ENCODE results near the gene TMTC2.
"Not testable (repeated sequence)": the region's sequence is repeated elsewhere in the genome, so short reads cannot be mapped to it uniquely, and the experiment has no call there.

TMTC2 gene

DNA sequence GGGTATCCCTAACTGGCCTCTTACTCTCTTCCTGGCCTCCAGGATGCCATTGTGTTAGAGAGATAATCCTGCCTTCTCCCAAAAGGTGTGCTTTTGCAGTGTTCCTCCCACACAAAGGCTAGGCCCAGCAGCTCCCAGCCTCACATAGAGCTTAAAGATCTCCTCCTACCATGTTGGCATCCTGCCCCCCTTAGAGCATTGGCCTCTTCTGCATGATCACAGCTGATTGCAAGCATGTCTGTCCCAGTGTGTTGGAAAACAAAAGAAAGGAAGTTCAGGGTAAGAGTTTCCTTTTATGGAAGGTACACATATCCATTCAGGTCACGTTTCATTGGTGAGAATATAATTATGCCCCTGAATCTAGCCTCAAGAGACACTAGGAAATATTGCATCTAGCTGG is 405.4 kb downstream of the TMTC2 start:
- DNase-seq, result no peak

- DNase-seq, result no peak
Measured at GRCh38 chr12:83092606-83093005, 405.9 kb downstream of the TMTC2 start.

DNA sequence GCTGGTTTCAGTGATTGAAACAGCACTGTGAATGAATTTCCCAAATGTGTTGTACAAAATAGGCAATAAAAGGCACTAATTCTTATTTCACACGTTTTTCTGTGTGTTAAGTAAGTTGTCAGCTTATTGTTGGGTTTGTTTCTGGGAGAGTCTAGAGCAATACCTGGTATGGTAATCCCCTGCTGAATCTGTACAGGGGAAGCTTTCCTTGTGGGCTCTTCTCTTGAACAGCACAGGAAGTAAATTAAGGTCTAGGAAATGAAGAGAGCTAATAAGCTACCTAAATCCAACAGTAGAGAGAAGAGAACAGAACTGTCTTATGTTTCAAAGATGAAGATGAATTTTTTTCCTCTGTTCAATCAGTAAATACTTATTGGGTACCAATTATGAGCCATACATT is 406.7 kb downstream of the TMTC2 start:
- no peak for DNase-seq

DNA sequence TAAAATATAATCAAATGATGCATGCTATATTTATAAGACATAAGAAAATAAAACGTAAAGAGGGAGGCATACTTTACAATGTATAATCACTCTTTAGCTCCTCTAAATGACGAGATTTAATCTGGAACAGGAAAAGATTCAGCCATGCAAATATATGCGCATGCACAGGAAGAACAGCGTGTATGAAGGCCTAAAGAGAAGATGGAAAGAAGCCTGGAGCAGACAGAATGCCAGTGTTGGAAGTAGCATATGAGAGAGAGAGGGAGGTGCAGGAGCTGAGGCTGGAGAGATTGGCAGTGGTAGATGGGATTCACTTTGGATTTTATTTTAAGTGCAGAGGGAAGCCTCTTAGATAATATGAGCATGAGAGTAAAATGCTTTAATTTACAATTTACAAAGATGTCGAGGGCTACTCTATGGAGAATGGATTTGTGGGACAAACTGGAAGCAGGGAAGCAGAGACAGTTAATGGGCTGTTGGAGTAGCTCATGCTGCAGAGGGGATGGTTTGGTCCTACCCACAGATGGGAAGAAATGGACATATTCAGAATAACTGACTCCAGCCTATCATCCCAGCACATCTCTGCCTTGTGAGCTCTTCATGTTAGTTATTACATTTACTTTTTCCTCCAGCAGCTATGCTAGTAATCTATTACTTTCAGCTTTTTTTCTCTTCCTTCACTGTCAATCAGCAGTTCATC is 411.1 kb downstream of the TMTC2 start:
- no peak for DNase-seq

- no peak for DNase-seq
Measured at GRCh38 chr12:83099436-83099835, 412.7 kb downstream of the TMTC2 start.

- no peak for DNase-seq
Measured at GRCh38 chr12:83102499-83102898, 415.8 kb downstream of the TMTC2 start.

GRCh38 chr12:83106873-83107272 is 420.2 kb downstream of the TMTC2 start:
- DNase-seq, result no peak

- DNase-seq, result no peak
Measured at GRCh38 chr12:83110424-83110823, 423.7 kb downstream of the TMTC2 start.

DNA sequence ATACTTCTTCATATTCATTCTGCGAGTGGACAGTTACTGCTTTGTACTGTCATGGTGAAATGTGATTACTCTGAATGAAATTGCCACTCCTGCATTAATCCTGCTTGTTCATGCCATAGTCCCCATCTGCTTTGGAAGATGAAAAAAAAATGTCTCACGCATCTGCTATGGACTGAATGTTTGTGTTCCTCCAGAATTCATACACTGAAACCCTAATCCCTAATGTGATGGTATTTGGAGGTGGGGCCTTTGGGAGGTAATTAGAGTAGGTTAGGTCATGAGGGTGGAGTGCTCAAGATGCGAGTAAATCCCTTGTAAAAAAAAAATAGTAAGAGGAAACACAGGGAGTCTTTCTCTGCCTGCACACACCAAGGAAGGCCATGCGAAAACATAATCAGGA is 427.2 kb downstream of the TMTC2 start:
- no peak for DNase-seq

GRCh38 chr12:83114966-83115365 is 428.3 kb downstream of the TMTC2 start:
- no peak for DNase-seq

DNA sequence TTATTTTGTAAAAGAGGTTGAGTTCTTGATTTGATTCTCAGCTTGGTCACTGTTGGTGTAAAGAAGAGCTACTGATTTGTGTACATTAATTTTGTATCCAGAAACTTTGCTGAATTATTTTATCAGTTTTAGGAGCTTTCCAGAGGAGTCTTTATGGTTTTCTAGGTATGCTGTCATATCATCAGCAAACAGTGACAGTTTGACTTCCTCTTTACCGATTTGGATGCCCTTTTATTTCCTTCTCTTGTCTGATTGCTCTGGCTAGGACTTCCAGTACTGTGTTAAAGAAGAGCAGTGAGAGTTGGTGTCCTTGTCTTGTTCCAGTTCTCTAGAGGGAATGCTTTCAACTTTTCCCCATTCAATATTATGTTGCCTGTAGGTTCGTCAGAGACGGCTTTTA is 431.2 kb downstream of the TMTC2 start:
- DNase-seq, result not testable (repeated sequence)

DNA sequence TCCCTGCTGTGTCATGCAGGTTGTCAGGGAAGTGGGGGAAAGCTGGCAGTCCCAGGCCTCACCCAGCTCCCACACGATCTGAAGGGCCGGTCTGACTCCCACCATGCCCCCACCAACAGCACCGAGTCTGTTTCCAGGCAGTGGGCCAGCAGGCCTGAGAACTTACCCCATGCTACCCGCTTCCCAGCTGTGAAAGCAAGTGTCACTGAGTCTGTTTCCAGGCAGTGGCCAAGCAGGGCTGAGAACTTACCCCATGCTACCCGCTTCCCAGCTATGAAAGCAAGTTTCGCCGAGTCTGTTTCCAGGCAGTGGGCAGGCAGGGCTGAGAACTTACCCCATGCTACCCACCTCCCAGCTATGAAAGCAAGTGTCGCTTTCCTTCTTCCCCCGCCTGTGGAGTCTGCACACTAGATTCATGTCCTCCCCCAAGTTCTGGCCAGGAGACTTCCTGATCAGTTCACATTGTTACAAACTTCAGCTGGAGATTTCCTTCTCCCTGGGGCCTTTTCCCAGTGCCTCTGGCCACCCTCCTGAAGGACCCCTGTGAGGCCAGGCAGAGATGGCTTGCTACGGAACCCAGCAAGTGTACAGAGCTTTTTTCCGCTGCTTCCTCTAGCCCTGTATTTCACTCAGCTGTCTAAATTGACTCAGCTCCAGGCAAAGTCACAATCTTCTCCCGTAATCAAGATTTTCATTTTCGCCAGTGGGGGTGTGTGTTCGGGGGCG is 435.4 kb downstream of the TMTC2 start:
- no peak for DNase-seq

DNA sequence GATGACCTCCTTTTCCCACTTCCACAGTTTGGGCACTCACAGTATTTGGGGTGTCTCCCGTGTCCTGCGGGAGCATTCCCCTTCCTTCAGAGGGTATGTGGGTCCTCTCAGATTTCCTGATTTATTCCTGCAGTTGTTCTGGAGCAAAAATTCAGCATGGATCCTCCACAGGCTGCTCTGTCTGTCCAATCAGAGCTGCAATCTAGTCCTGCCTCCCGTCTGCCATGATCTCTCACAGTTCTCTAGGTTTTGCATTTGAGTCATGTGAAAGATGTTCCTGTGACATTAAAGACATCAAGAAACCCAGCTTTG is 435.9 kb downstream of the TMTC2 start:
- DNase-seq, result no peak

DNA sequence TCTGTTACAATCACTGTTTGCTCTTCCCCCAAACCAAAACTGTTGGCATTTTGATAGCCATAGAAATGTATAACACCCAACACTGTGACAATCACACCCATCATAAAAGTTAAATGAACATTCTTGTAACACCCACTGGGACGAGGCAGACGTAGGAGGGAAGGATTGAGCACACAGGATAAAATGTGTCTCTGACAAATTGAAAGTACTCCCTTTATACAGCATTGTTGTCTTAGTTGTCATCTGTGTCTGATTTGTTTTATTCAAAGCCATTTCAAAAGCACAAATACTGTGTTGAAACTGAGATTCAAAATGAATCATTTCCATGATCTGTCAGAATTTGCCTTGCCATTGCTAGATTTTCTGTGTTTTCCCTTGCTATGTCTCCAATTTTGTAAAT is 436.3 kb downstream of the TMTC2 start:
- DNase-seq, result no peak

GRCh38 chr12:83128540-83128939 is 441.8 kb downstream of the TMTC2 start:
- DNase-seq, result no peak

GRCh38 chr12:83130178-83130577 is 443.5 kb downstream of the TMTC2 start:
- DNase-seq, result no peak

- DNase-seq, result no peak
Measured at GRCh38 chr12:83132360-83132759, 445.7 kb downstream of the TMTC2 start.

DNA sequence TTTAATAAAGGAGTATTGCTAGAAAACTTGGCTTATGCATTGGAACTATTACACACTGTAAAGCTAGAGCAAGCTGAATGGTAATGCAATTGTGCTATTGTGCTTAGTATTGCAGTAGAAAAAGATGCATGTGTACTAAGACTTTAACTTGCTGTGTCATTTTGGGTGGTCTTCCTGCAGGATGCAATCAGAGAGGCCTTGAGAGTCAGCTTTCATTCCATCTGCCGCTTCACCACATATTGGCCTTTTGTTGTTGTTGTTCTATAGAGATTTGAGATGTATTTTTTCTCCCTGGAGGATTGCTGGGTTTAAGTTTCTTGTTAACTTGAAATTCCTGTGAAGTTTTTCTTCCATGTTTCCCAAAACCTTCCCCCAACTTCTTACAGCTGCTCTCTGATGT is 449.7 kb downstream of the TMTC2 start:
- DNase-seq, result no peak

DNA sequence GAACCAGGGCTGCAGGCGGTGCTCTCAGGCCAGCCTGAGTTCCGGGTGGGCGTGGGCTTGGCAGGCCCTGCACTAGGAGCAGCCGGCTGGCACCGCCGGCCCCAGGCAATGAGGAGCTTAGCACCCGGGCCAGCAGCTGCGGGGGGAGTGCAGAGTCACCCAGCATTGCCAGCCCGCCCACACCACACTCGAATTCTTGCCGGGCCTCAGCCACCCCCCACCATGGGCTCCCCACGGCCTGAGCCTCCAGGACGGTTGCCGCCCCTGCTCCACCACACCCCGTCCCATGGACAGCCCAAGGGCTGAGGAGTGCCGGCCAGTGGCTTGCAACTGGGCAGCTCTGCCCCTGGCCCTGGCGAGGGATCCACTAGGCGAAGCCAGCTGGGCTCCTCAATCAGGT is 453.4 kb downstream of the TMTC2 start:
- no peak for DNase-seq

GRCh38 chr12:83141460-83141994 is 454.8 kb downstream of the TMTC2 start:
- DNase-seq, result no peak

- DNase-seq, result no peak
Measured at GRCh38 chr12:83142914-83143313, 456.2 kb downstream of the TMTC2 start.

GRCh38 chr12:83143950-83144349 is 457.2 kb downstream of the TMTC2 start:
- no peak for DNase-seq

DNA sequence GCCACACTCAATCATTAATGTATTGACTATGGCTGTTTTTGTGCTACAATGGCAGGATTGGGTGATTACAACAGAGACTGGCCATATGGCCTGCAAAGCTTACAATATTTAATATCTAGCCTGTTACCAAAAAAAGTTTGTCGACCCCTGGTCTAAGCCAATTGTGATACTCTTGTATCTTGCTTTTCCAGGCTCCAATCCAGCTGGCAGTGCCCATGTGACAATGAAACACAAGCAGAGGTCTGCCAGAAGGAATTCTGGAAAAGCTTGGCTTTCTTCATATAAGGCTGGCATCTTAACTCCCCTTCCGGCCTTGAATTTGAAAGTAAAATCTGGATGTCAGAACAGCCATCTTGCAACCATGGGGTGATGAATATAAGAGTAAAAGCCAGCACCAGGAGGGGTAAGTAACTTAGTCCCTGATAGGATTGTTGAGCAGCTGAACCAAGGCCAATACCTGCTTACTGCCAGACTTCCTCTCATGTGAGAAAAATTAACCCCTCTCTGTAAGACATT is 458.7 kb downstream of the TMTC2 start:
- DNase-seq, result no peak

DNA sequence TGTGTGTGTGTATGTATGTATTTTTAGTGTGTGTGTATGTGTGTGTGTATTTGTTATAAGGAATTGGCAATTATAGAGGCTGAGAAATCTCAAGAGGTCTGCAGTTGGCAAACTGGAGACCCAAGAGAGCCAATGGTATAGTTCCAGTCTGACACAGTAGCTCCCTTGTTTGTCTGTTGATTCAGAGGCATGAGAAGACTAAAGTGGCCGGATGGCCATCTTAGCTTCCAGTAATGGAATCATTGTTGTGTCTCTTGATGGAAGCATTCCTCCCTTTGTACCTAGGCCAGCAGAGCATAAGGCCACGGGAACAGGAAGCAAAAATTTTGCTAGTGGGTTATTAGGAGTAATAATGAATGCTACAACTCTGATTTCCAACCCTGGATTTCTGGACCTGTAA is 460.6 kb downstream of the TMTC2 start:
- DNase-seq, result no peak

- no peak for DNase-seq
Measured at GRCh38 chr12:83149987-83150386, 463.3 kb downstream of the TMTC2 start.
